ENCODE results near the gene LILRB3. TPM values are rescaled to one million over a fixed set of nuclear protein-coding genes. Genes with fewer than 3 reads are reported as not detected.
"Not testable (repeated sequence)": the region's sequence is repeated elsewhere in the genome, so short reads cannot be mapped to it uniquely, and the experiment has no call there.

Gene LILRB3
- total RNA-seq, 2 donors from 2014 or later: 0.31 to 1.2 TPM

DNA sequence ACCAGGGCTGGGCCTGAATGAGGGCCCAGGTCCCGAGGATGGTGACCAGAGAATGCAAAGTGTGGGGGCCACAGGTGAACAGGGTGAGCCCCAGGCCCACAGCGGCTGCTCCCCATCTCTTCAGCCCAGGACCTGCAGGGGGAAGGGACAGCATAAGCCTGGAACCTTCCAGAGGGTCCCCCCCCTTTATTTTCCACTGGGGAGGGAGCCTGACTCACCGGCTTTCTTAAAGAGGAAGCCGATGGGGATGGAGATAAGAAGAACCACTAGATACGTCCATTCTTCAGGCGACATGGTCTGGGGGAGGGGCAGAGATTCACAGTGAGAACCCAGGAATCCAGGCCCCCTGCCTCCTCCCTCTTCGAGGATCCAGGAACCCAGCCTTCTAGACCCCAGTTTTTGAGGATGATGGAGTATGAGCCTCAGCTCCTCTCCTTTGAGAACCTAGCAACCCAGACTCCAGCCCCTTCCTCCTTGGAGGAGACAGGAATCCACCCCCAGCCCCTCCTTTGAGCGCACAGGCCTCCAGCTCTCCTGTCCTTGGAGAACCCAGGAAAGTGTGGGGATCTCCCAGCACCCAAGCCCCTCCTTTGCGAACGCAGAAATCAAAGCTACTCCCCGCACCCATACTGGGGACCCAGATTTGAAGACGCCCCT lies 34.5 kb downstream of the LILRB3 start:
- peak overlapping the region; percentile 96 for H3K27ac Mint-ChIP-seq
- H3K36me3 Mint-ChIP-seq (ENCODE audit: insufficient read depth in 2 of 2): peaks cover 2 to 9% of the 10 kb centered on the region in 2 donors
- peak; percentile 53 to 62 for DNase-seq
- no peak for ATAC-seq (replicated peaks in 1 of 2)
- no peaks in the 10 kb centered on the region for H3K9me3 Mint-ChIP-seq
- no peaks in the 10 kb centered on the region for H3K27me3 Mint-ChIP-seq (ENCODE audit: low read depth)
- H3K4me3 Mint-ChIP-seq: peak overlapping the region; percentile 85 to 96
- H3K4me1 Mint-ChIP-seq (ENCODE audit: low read depth): peaks cover 49% of the 10 kb centered on the region

DNA sequence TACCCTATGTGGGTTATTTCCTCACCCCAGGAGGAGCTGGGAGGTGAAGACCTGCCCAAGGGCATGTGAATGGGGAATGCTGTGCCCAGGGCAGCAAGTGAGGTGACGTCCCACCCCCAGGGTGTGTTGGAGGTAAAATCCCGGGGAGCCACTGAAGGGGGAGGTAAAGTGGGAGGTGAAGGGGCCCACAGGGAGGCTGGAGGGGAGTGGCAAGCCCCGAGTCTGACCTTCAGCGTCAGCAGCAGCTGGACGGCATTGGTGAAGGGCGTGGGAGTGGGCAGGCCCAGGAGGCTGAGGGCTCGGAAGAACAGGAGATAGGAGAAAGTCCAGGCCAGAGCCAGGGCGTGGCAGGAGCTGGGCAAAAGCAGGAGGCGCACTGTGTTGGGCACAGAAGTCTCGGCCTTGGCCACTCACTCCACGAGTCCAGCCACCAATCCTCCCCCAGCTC lies 35.8 kb downstream of the LILRB3 start:
- peaks cover 2 to 3% of the 10 kb centered on the region in 2 donors for H3K36me3 Mint-ChIP-seq (ENCODE audit: insufficient read depth in 2 of 2)
- no peak overlapping the region for H3K27ac Mint-ChIP-seq
- no peaks in the 10 kb centered on the region for H3K27me3 Mint-ChIP-seq (ENCODE audit: low read depth)
- ATAC-seq (replicated peaks in 1 of 2) (no peak), DNase-seq (no peak)
- no peaks in the 10 kb centered on the region for H3K9me3 Mint-ChIP-seq
- peaks cover 35% of the 10 kb centered on the region for H3K4me1 Mint-ChIP-seq (ENCODE audit: low read depth)
- H3K4me3 Mint-ChIP-seq: peak overlapping the region; percentile 85 to 96

DNA sequence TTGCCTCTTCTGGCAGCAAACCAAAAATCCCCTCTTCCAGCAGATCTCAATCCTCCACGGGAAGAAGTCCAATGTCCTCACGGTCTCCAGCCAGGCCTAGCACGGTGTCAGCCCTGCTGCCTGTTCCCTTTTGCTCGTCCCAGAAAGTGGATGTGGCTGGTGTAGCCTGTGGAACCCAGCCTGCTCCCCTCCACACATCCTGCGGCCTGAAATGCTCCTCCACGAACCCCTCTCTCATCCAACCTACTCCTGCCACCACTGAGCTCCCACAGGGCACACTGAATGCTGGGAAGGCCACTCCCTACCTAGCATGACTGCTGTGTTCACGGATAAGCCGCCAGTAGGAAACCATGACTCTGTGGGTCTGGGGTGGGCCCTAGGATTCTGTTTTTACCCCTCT lies 36.5 kb downstream of the LILRB3 start:
- no peak overlapping the region for H3K27ac Mint-ChIP-seq
- ATAC-seq (replicated peaks in 1 of 2) (no peak), DNase-seq (no peak)
- H3K27me3 Mint-ChIP-seq (ENCODE audit: low read depth): no peaks in the 10 kb centered on the region
- peaks cover 2 to 3% of the 10 kb centered on the region in 2 donors for H3K36me3 Mint-ChIP-seq (ENCODE audit: insufficient read depth in 2 of 2)
- no peak overlapping the region for H3K4me3 Mint-ChIP-seq
- H3K9me3 Mint-ChIP-seq: no peaks in the 10 kb centered on the region
- peaks cover 30% of the 10 kb centered on the region for H3K4me1 Mint-ChIP-seq (ENCODE audit: low read depth)

DNA sequence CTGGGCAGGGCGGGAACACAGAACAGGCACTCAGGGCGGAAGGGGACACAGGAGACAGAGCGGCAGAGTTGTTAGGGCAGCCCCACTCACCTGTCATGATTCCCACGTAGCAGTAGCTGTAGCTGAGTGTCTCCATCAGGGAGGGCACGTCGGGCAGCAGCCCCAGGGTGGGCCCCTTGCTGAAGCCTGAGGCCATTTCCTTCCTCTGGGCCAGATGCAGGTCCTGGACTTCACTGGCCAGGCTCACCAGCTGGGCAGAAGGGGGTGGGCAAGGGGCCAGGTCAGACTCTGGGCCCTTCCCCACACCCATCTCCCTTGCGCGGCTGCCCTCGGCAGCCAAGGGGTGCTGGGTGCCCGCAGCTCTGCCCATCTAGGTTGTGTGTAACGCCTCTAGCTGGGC lies 39.4 kb downstream of the LILRB3 start:
- no peak for ATAC-seq (replicated peaks in 1 of 2)

DNA sequence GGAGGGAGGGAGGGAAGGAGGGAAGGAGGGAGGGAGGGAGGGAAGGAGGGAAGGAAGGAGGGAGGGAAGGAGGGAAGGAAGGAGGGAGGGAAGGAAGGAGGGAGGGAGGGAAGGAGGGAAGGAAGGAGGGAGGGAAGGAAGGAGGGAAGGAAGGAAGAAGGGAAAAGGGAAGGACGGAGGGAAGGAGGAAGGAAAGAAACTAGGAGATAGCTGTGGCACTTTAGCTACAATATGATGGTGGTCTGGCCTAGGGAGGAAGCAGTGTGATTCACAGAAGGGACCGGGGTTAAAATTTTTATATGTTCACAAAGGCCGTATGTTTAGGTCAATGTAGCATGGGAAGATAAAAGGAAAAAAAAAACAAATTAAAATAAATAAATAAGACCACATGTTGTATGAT lies 40.9 kb downstream of the LILRB3 start:
- H3K9me3 Mint-ChIP-seq; ATAC-seq (replicated peaks in 1 of 2); DNase-seq; H3K27ac Mint-ChIP-seq; H3K4me3 Mint-ChIP-seq; H3K36me3 Mint-ChIP-seq (ENCODE audit: insufficient read depth in 2 of 2); H3K27me3 Mint-ChIP-seq (ENCODE audit: low read depth): not testable (repeated sequence)
- peaks cover 11% of the 10 kb centered on the region for H3K4me1 Mint-ChIP-seq (ENCODE audit: low read depth)

More for the DNA sequence above, 39.4 kb downstream of the LILRB3 start:
- Mint-ChIP-seq H3K4me1 (ENCODE audit: low read depth) (peaks cover 27% of the 10 kb centered on the region), H3K27me3 (ENCODE audit: low read depth) (no peaks in the 10 kb centered on the region), H3K27ac (no peak overlapping the region), H3K4me3 (no peak overlapping the region), H3K9me3 (no peaks in the 10 kb centered on the region), H3K36me3 (ENCODE audit: insufficient read depth in 2 of 2) (peaks cover 5% of the 10 kb centered on the region in 2 donors)
- DNase-seq: no peak

DNA sequence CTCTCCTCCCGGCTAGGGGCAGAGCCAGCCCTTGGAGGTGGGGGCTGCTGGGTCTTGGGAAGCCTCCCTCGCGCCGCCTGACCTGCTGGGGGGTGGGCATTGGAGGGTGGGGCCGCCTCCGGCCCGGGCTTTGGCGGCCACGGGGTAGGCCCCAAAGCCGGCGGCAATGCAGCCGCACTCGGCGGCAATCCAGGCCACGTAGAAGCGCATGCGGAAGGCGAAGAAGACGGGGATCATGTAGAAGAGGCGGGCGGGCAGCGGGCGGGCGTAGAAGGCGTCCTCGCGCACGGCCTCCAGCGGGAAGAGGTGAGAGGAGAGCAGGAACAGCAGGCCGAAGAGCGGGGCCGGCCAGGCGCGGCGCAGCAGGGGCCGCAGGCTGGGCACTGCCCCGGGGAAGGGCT lies 42.1 kb downstream of the LILRB3 start:
- peaks cover 4 to 7% of the 10 kb centered on the region in 2 donors for H3K36me3 Mint-ChIP-seq (ENCODE audit: insufficient read depth in 2 of 2)
- no peaks in the 10 kb centered on the region for H3K27me3 Mint-ChIP-seq (ENCODE audit: low read depth)
- no peak for ATAC-seq (replicated peaks in 1 of 2)
- H3K9me3 Mint-ChIP-seq: no peaks in the 10 kb centered on the region
- DNase-seq: no peak
- no peak overlapping the region for H3K27ac Mint-ChIP-seq
- peaks cover 4% of the 10 kb centered on the region for H3K4me1 Mint-ChIP-seq (ENCODE audit: low read depth)
- H3K4me3 Mint-ChIP-seq: no peak overlapping the region

DNA sequence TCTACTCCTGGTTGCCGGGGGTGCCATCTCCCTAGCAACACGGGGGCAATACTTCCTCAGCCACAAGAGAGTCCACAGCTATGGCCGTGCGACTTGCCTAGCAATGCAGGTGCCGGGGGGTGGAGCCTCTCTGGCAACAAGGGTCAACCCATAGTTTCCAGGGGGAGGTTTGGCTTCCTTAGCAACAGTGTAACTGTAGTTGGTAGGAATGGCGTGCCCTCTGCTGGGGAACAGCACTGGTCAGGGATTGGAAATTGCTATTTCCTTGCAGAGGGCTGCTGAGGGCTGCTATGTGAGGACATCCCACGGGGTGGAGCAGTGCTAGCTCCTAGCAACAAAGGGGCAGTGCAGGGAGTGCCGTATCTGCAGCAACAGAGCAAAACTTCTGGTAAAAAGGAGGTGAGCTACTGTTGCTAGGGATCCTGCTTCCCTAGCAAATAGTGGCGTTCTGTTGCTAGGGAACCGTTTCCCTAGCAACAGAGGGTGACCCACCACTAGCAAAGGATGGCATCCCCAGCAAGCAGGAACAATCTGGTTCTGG lies 42.8 kb downstream of the LILRB3 start:
- H3K27me3 Mint-ChIP-seq (ENCODE audit: low read depth): no peaks in the 10 kb centered on the region
- H3K27ac Mint-ChIP-seq: no peak overlapping the region
- DNase-seq: no peak
- no peaks in the 10 kb centered on the region for H3K9me3 Mint-ChIP-seq
- H3K4me3 Mint-ChIP-seq: no peak overlapping the region
- H3K36me3 Mint-ChIP-seq (ENCODE audit: insufficient read depth in 2 of 2): peaks cover 4 to 7% of the 10 kb centered on the region in 2 donors
- ATAC-seq (replicated peaks in 1 of 2): no peak
- no peaks in the 10 kb centered on the region for H3K4me1 Mint-ChIP-seq (ENCODE audit: low read depth)

GRCh38 chr19:54179262-54179852 lies 43.5 kb downstream of the LILRB3 start:
- H3K4me1 Mint-ChIP-seq (ENCODE audit: low read depth): no peaks in the 10 kb centered on the region
- DNase-seq (no peak), ATAC-seq (replicated peaks in 1 of 2) (no peak)
- H3K36me3 Mint-ChIP-seq (ENCODE audit: insufficient read depth in 2 of 2): peaks cover 4 to 7% of the 10 kb centered on the region in 2 donors
- no peak overlapping the region for H3K27ac Mint-ChIP-seq
- no peaks in the 10 kb centered on the region for H3K27me3 Mint-ChIP-seq (ENCODE audit: low read depth)
- H3K9me3 Mint-ChIP-seq: no peaks in the 10 kb centered on the region
- no peak overlapping the region for H3K4me3 Mint-ChIP-seq

GRCh38 chr19:54178581-54179261 lies 44.1 kb downstream of the LILRB3 start:
- ATAC-seq (replicated peaks in 1 of 2) (peak; percentile 80 to 85), DNase-seq (peak in 1 of 2 donors; percentile 37)
- H3K4me1 Mint-ChIP-seq (ENCODE audit: low read depth): no peaks in the 10 kb centered on the region
- H3K36me3 Mint-ChIP-seq (ENCODE audit: insufficient read depth in 2 of 2): peaks cover 4 to 7% of the 10 kb centered on the region in 2 donors
- no peak overlapping the region for H3K4me3 Mint-ChIP-seq
- no peaks in the 10 kb centered on the region for H3K9me3 Mint-ChIP-seq
- H3K27me3 Mint-ChIP-seq (ENCODE audit: low read depth): no peaks in the 10 kb centered on the region
- H3K27ac Mint-ChIP-seq: no peak overlapping the region

DNA sequence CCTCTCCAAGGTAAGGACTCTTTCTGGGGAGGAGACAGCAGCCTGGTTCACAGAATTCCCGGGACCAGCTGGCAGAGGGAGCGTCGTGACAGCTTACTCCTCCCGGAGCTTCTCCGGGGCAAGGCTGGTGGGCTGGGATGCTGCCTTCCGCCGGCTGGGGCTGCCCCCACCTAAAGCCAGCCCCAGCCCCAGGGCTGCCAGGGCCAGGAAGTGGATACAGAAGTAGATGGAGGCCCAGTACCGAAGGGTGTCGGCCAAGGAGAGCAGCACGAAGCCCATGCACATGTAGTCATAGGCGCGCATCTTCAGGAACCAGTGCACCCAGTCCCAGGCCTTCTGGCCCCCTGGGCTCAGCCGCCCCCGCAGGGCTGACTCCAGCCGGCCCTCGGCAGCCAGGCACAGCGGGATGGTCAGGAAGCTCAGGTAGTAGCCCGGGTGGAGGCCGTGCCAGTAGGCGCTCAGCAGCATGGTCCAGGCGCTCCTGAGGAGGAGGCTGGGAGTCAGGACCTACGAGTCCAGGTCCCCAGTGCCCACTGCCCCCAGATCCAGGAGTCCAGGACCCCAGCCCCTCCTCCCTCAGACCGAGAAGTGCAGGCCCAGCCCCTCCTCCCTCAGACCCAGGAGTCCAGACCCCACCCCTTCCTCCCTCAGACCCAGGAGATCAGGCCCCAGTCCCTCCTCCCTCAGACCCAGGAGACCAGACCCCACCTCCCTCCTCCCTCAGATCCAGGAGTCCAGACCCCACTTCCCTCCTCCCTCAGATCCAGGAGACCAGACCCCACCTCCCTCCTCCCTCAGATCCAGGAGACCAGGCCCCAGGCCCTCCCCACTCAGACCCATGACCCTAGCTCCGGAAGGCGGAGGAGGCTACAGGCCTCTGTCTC lies 48.6 kb downstream of the LILRB3 start:
- no peaks in the 10 kb centered on the region for H3K4me1 Mint-ChIP-seq (ENCODE audit: low read depth)
- no peak for ATAC-seq (replicated peaks in 1 of 2)
- H3K4me3 Mint-ChIP-seq: no peak overlapping the region
- no peak for DNase-seq
- H3K36me3 Mint-ChIP-seq (ENCODE audit: insufficient read depth in 2 of 2): peaks cover 1 to 7% of the 10 kb centered on the region in 2 donors
- no peaks in the 10 kb centered on the region for H3K9me3 Mint-ChIP-seq
- H3K27ac Mint-ChIP-seq: no peak overlapping the region
- no peaks in the 10 kb centered on the region for H3K27me3 Mint-ChIP-seq (ENCODE audit: low read depth)

DNA sequence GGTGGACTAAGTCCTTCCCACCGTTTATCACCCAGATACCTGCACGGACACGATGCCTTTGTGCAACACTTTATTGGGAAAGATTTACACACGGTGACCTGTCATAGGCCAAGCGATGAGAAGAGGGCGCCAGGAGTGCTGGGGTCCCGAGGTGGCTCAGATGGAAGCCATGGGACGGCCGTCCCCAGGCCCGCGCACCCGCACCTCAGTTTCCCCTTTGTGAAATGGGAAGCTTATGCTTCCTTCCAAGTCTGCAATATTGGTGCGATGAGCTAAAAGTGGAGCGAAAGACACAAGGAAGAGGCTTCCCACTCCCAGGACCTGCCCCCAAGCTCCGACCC lies 49.5 kb downstream of the LILRB3 start:
- no peak overlapping the region for H3K4me3 Mint-ChIP-seq
- H3K27ac Mint-ChIP-seq: no peak overlapping the region
- peaks cover 2% of the 10 kb centered on the region for H3K4me1 Mint-ChIP-seq (ENCODE audit: low read depth)
- H3K9me3 Mint-ChIP-seq: no peaks in the 10 kb centered on the region
- ATAC-seq (replicated peaks in 1 of 2): no peak
- H3K27me3 Mint-ChIP-seq (ENCODE audit: low read depth): no peaks in the 10 kb centered on the region
- no peak for DNase-seq
- peaks cover 1 to 6% of the 10 kb centered on the region in 2 donors for H3K36me3 Mint-ChIP-seq (ENCODE audit: insufficient read depth in 2 of 2)

DNA sequence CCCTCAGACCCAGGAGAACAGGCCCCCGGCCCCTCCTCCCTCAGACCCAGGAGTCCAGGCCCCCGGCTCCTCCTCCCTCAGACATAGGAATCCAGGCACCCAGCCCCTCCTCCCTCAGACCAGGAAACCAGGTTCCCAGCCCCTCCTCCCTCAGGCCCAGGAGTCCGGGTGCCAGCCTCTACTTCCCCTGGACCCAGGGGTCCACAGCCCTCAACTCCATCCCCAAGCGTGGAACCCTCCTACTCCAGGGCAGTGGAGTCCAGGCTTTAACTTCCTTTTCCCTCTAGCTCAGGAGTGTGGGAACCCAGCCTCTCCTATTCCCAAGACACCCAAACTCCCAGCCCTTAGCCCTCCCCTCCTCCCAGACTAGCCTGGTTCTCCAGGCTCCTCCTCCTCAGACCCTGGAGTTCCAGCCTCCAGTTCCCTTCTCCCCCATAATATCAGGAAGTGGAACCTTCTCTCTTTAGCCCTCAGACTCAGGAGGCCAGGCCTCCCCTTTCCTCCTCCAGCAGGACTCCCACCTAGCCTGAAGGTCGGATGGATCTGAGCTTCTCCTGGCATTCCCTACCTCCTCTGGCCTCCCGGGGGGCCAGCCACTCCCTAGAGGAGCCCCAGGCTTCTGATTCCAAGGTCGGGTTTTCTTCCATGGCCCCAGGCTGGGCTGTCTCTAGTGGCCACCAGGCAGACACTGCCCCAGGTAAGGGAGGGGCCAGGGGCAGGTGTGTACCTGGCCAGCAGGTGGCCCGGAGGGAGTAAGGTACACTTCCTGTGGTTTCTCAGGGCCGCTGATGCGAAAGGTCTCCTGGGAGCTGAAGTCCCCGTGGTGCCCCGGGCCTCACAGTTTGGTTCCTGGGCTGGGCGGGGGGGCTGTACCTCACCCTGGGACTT lies 50.1 kb downstream of the LILRB3 start, which contains the start of gene TMC4:
TMC4 (minus strand) TSS at position 690 of the 888 bp plus-strand sequence; CDS start at position 647, 43 bp downstream.
- ATAC-seq (replicated peaks in 1 of 2) (no peak), DNase-seq (no peak)
- H3K4me3 Mint-ChIP-seq: no peak within 1 kb of the TSS
- H3K4me1 Mint-ChIP-seq (ENCODE audit: low read depth): peaks cover 6% of the 10 kb centered on the region
- peaks cover 0 to 1% of the 10 kb centered on the region in 2 donors for H3K36me3 Mint-ChIP-seq (ENCODE audit: insufficient read depth in 2 of 2)
- H3K9me3 Mint-ChIP-seq: no peaks in the 10 kb centered on the region
- H3K27ac Mint-ChIP-seq: no peak within 1 kb of the TSS
- no peaks in the 10 kb centered on the region for H3K27me3 Mint-ChIP-seq (ENCODE audit: low read depth)

All from activated T-cell treated with anti-CD3 and anti-CD28 coated beads, Interleukin-2, amount 50 U/mL, for 72 hours (primary cell).